HL-60/S4 (cell line): ENCODE results near the gene GPRC5C.
"Not testable (repeated sequence)": the region's sequence is repeated elsewhere in the genome, so short reads cannot be mapped to it uniquely, and the experiment has no call there.

Experiments used
- in situ Hi-C: fragments of 300-500 bp; cut with MboI; formaldehyde crosslinking; loops from 2 replicates; pipeline ENCODE4 v1.14.3; 2022; ENCODE audit warnings: low sequenced_read_pairs

GPRC5C gene

GRCh38 chr17:74467221-74467951, 35.5 kb downstream of the GPRC5C start:
- in situ Hi-C loops = no loop called here

DNA sequence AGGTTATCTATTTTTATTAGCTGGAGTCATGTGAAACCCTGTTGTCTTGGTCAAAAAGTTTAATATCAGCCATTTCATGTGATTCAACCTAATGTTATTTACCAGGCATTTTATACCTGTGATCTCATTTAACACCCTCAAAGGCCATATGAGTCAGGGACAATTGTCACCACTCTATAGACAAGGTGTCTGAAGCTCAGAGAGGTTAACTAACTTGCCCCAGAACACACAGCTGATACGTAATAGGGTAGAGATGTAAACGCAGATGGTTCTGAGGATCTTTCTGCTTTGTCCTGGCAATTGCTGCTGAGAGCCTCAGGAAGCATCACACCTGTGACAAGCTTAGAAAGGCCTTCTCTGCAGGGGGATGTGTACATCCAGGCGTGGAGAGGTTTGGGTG, 39.5 kb downstream of the GPRC5C start:
- in situ Hi-C loops = no loop called here

DNA sequence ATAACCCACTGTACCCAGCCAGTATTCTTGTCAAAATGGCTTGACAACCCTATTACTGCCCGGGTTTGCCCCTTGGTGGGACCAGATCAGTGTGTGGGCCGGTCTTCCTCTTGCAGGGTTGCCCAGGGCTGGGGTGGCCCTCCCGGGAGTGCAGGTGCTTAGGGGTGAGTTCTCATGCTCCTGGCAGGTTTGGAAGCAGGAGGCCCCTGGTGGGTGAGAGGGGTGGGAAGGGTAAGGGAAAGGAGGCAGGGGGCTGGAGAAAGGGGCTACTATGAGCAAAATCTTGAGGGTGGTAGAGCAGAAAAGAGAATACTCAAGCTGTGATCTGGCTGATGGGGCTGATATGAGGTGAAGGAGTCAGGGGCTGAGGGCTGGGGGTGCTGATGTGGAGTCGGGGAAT, 41.0 kb downstream of the GPRC5C start:
- in situ Hi-C loops = no loop called here

DNA sequence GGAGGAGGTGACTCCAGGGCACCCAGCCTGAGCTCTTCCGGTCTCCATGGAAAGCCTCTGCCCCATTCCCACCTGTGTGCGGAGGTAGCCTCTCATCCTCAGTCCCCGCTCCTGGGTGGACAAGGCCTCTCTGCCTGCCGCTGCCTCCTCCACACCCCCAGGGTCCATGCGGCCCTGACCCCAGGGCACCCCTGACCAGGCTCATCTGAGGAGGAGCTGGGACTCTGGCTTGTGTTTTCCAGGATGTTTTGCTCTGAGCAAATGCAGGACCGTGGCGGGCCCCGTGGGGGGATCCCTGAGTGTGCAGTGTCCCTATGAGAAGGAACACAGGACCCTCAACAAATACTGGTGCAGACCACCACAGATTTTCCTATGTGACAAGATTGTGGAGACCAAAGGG, 41.4 kb downstream of the GPRC5C start:
- in situ Hi-C loops = no loop called here

DNA sequence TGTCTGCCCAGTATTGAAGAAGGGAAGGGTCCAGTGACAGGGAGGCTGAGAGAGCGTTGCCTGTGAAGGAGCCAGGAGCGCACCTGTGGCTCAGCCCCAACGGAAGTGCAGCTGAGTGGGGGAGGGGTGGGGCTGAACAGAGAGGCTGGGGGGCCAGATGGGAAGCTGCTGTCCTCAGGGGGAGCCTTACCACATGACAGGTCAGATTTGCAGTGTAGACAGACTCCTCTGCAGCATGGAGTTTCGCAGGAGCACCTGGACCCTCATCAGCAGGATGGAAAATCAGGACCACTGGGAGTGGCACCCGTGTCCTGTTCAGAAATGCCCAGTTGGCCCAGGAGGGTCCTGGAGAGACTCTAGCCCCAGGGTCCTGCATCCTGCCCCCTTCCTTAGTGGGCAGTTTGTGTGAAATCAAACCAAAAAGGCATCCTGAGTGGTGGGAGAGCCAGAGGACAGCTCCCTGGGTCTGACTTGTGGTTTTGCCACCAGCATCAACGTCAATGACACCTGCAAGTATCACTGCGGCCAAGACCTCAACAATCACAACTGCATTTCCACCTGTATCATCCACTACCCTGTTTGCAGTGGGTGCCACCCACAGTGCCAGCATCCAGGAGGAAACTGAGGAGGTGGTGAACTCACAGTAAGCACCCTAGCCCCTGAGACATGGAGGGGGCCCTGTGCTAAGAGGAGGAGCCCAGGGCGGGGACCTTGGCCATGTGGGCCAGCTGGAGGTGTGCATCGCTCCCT, 42.3 kb downstream of the GPRC5C start:
- in situ Hi-C loops = no loop called here

DNA sequence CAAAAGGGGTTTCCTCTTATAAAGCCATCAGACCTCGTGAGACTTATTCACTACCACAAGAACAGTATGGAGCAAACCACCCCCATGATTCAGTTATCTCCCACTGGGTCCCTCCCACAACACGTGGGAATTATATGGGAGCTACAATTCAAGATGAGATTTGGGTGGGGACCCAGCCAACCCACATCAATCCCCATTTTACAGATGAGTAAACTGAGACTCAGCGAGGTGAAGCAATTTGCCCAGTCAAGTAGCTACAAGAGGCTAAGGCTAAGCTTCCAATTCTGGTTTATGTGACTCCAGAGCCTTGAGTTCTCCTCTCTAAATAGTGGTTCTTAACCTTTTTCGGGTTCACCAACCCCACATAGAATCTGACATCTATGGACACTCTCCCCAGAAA, 43.3 kb downstream of the GPRC5C start:
- in situ Hi-C loops = no loop called here

DNA sequence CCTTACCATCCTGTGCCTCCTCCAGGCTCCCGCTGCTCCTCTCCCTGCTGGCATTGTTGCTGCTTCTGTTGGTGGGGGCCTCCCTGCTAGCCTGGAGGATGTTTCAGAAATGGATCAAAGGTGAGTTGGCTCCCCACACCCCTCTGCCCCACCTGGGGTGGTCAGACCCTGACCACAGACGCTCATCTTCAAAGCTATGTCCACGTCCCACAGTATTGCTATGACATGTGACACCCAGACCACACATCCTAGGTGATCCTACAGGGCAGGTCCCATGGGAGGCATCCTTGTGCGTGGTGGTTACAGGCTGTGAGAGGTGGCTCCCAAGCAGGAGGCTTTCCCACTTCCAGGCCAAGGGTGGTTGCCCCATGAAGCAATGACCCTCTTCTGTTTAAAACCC, 45.5 kb downstream of the GPRC5C start:
- in situ Hi-C loops = no loop called here

GRCh38 chr17:74478420-74479100, 46.7 kb downstream of the GPRC5C start:
- in situ Hi-C loops = no loop called here

DNA sequence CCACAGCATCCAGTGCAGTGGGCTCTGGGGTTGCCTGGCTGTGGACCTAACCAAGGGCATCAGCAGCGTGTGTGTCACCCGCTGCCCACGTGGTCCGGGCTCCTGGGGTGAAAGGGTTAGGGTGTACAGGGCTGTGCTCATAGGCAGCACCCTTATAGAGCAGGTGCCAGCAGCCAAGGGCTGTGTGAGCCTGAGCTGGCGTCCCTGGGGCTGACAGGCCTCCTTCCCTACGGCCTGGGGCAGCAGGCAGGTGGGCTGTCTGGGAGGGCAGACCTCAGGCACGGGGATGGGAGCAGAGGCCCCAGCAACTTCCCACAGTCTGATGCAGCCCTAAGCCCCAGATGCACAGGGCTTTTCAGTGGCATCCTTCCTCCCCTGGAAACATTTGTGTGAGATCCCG, 48.4 kb downstream of the GPRC5C start:
- in situ Hi-C loops = no loop called here

GRCh38 chr17:74481621-74482020, 49.7 kb downstream of the GPRC5C start:
- in situ Hi-C loops = no loop called here

DNA sequence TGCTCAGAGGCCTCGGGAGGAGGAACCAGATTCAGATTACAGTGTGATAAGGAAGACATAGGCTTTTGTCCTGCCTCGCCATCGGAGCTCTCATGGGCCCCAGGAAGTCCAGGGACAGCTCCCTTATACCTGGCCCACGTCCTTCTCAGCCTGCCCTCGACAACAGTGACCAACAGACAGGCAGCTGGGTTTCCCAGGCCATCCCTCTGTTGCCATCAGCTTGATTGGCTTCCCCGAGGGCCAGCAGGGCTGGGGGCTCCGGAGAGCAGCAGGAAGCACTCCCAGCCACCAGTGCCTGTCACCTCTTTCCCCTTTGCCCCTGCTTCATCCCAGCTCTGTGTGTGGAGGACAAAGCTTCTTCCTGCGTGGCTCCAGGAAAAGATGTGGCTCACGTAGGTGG, 52.2 kb downstream of the GPRC5C start:
- in situ Hi-C loops = no loop called here

- in situ Hi-C loops = no loop called here
Observed at GRCh38 chr17:74485022-74485743, 53.3 kb downstream of the GPRC5C start.

DNA sequence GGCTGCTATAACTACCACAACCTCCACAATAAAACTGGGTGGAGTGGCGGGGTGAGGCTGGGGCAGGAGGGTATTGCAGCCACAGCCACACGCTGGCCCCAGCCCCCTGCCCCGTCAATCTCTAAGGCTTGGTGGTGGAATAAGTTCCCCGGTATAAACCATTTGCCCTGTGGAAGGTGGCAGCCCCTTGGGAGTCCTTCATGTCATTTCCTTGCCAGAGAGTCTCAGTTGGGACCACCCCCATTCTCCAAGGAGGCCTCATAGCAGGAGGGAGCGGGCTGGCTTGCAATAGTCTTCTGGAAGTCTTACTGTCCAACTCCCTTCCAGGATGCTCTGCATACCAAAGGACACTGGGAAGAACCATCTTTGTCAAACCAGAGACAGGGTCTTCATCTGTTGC, 54.0 kb downstream of the GPRC5C start:
- in situ Hi-C loops = no loop called here

DNA sequence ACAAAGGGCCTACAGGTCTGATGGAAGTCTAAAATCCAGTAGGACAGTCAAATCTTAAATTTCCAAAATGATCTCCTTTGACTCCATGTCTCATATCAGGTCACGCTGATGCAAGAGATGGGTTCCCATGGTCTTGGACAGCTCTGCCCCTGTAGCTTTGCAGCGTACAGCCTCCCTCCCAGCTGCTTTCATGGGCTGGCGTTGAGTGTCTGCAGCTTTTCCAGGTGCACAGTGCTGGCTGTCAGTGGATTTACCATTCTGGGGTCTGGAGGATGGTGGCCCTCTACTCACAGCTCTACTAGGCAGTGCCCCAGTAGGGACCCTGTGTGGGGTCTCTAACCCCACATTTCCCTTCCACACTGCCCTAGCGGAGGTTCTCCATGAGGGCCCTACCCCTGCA, 56.4 kb downstream of the GPRC5C start:
- in situ Hi-C loops = not testable (repeated sequence)

DNA sequence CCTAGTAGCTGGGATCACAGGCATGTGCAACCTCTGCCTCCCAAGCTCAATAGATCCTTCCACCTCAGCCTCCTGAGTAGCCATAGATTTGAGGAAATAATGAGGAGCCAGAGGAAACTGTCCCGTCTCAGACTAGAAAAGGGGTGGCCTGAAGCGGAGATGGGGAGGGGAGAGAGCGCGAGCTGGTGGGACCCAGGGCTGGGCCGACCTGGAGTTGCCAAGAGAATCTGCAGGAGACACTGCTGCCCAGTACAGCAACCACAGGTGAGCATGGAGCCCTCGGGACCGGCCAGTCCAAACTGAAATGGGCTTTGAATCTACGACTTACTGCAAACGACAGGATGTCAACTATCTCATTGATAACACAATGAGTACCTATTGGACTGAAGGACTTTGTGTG, 58.8 kb downstream of the GPRC5C start:
- in situ Hi-C loops = no loop called here

- in situ Hi-C loops = no loop called here
Observed at GRCh38 chr17:74491626-74492025, 59.7 kb downstream of the GPRC5C start.

DNA sequence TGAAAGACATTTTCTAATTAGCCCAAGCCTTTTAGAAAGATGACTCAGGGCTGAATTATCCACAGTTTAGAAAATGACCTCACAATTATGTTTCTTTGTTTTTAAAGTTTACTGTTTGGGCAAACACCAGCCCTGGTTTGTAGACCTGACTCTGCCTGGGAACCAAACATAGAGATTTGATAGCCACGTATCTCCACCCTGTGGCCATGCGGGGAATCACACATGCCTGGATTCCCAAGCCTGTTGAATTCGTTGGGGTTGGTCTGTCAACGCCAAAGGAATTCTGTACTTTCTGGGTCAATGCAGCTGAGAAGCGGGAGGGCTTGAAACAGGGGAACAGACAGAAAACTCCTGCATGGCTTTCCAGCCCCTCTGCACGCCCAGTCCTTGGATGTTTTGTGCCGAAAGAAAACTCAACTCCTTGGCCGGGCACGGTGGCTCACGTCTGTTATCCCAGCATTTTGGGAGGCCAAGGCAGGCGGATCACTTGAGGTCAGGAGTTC, 61.5 kb downstream of the GPRC5C start:
- in situ Hi-C loops = no loop called here
